ENCODE measurements around the gene SEZ6.
A peak's percentile ranks its signal among the peaks of the same experiment; 100 is the strongest.

Gene SEZ6

DNA sequence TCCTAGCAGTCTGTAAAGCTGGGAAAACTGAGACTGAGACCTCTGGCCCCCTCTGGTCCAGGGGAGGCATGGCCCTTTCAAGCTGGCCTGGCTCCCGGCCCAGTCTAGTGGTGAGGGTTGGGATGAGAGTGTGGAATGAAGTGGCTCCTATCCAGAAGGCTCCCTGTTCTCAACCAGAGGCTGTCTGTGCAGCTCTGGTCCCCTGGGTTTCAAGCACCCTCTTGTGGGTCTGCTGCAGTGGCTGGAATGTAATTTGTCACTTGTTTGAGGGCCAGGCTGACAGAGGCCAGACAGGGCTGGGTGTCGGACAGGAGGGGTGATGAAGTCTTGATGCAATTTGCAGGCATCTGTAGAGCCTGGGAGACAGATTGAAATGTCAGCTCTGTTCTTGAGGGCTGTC lies 32.4 kb downstream of the SEZ6 start:
- no peak for DNase-seq

DNA sequence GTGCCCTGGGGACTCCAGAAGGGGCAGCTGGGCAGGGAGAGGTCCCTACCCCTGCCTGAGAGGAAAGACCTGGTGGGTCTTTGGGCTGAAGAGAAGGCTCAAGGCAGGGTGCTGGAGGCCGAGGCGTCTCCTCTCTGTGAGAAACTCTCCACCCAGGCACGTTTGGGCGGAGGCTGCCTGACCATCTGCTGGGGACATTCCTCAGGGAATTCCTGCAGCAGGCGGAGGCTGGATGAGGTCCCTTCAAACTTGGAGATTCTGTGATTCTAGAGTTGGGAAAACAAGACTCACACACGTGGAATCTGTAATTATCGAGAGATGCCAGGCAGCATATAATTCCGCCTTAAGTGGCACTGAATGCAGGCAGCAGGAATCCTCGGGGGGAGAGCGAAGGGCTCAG lies 33.4 kb downstream of the SEZ6 start:
- DNase-seq, result no peak

DNA sequence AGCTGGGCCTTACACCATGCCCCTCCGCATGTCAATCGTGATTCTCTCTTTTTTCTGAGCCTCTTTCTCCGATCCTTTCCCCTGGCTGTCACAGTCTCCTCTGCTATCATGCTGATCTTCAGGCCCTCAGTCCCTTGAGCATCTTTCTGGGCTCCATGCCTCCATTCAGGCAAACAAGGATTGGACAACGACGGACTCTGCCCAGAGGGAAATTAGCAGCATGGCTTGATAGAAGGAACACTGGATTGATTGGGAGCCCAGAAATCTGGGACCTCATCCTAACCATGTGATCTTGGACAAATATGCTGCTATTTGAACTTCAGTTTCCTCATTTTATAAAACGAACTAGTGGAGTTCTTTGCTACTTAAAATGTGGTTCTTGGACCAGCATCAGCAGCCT lies 35.0 kb downstream of the SEZ6 start:
- no peak for DNase-seq

DNA sequence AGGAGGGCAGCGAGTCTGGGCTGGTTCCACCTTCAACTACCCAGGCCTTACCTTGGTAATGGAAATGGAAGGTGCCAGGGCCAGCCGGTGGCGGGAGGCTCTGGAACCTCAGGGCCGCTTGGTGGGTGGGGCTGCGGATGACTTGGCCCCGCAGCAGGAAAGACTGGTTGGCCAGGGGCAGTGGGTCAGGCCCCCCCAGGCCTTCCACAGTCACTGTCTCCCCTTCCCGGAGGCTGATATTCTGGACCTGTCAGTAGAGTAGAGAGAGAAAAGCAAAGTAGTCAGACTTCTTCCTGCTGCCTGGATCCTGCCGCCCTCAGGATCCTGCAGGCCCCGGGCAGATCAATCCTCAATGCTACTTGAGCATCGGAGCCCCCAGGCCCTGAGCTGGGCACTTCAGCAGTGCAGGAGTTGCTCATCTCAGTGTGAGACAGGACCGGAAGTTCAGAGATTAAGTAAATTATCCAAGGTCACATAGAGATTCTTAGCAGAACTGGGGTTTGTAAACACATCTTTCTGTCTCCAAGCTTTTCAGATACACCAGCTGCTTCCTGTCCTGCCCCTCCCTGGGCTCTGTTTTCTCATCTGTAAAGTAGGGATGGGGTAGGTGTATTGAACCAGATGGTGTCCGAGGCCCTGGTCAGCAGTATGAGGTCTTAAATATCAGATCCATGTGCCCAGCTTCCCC lies 36.0 kb downstream of the SEZ6 start:
- DNase-seq, result no peak

DNA sequence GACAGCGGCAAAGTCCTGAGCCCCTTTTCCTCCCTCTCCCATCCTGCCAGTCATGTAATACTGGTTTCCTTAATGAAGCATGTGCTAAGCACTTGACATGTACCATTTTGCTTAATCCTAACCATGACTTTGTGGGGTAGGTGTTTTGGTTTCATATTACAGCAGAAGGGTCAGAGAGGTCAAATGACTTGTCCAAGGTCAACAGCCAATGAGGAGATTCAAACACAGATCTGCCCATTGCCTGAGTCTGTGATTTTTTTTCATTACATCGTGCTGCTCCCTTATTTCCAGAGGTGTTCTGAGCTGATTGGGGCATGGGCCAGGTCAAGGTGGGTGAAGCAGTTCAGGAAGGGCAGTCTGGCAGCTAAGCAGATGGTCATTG lies 36.9 kb downstream of the SEZ6 start:
- DNase-seq, result no peak

DNA sequence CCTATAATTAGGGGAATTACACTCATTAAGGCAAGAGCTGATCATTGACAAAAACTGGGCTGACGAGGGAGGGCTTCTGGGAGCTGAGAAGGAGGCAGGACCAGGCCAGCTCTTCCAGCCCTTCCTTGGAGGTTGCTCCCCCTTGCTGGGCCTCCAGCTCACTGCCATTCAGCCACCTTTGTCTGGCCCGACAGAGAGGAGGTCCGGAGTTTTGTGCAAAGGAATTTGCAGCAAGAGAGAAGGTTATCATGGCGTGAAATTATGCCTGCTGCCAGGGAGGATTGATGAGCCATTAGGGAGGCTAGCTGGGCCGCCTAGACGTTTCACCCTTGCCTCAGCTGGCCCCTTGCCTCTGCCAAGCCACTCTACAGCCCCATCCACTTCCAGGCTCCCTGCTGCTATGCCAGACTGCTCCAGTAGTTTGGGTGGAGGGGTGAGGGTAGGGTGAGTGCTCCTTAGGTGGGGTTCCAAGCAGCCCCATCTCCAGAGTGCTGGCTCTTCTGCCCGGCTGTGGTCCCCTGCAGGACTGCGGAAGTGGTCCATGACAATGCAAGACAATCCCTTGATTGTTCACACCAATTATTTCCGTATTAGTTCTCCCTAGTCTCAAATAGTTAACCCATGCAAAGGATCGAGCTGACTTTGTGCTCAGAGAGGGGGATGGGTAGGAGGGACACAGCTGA lies 37.5 kb downstream of the SEZ6 start:
- no peak for DNase-seq

DNA sequence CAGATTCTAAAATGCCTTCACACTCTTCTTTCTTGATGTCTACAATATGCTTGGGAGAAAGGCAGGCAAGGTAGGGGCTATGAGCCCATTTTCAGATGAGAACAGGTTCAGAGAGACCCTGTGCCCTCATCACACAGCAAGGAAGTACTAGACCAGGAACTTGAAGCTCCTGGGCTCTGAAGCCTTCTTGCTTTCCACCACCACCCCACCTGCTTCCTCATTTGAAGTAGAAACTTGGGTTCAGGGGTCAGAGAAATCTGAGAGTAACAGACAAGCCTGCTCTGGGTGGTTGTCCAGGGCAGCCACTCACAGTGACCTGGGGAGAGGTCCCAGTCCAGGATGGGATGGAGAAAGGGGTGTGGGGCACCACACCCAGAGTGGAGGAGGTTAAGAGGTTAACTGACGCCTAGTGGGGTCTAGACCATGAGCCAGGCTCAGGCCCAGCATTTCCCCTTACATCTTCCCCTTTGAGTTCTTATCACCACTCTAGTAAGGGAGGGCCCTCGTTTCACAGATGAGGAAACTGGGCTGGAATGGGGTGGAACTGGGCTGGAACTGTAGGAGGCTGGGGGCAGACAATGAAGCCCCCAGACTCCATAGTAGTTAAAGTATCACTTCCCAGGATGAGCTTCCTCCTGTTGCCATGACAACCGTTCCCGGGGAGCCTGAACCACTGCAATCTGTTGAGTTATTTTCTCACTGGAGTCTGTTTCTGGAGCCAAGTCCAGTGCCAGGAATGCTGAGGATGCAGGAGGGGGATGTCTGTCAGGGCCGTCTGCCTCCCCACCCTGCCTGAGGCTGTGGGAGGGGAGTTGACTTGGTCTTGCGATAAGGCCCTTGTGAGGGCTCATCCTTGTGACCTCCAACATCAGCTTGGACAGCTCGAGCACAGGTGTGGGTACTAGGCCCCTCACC lies 38.4 kb downstream of the SEZ6 start:
- DNase-seq, result no peak

DNA sequence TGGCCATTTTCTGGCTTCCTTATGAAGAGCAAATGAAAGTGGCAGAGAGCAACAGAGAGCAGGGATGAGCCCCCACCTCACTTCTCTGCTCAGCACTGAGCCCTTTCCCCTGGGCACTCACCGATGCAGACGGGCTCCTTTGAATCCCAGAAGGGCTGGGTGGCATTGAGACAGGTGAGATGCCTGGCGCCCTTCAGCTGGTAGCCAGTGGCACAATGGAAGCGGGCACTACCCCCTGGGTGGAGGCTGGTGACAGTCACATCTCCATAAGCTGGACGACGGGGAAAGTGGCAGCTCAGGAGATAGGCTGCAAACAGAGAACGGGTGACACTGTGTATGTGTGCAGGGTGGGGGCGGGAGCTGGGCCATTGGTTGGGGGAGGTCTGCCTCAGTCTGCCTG lies 42.0 kb downstream of the SEZ6 start:
- DNase-seq, result no peak

DNA sequence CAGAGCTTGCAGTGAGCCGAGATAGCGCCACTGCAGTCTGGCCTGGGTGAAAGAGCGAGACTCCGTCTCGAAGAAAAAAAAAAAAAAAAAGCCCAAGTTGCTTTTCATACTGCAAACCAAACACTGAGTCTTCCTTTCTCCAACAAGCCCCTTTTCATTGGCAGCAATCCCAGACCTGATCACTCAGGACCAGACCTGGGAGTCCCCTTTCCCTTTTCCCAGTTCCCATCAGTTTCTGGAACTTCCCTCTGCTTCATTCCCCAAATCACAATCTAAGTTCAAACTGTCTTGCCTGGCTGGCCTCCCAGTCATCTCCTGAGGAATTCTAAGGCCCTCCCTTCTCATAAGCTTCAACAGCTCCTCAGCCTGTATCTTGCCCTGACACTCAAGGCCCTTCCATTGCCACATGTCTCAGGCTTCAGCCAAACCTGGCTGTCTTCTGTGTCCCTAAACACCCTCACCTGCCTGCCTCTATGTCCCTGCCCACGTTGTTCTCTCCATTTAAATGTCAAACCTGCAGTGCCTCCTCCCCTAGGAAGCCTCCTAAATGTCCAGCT lies 42.7 kb downstream of the SEZ6 start:
- DNase-seq, result no peak

DNA sequence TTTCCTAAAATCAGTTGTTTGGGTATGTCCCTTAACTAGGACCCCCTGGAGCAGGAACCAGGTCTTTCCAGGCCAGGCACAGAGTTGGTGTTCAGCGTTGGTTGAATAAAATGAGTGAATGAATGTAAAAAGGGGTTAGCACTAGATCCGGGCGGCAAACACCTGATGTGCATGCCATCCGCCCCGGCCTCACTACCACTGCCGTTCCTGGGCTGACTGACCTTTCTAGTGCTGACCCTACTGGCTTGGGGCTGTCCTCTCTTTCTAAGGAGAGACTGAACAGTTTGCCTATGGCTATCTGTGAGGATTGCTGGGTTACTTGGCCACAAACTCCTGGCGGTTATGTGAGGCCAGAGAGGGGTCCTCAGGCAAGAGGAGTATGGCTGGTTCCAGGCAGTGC lies 44.4 kb downstream of the SEZ6 start:
- DNase-seq, result no peak

DNA sequence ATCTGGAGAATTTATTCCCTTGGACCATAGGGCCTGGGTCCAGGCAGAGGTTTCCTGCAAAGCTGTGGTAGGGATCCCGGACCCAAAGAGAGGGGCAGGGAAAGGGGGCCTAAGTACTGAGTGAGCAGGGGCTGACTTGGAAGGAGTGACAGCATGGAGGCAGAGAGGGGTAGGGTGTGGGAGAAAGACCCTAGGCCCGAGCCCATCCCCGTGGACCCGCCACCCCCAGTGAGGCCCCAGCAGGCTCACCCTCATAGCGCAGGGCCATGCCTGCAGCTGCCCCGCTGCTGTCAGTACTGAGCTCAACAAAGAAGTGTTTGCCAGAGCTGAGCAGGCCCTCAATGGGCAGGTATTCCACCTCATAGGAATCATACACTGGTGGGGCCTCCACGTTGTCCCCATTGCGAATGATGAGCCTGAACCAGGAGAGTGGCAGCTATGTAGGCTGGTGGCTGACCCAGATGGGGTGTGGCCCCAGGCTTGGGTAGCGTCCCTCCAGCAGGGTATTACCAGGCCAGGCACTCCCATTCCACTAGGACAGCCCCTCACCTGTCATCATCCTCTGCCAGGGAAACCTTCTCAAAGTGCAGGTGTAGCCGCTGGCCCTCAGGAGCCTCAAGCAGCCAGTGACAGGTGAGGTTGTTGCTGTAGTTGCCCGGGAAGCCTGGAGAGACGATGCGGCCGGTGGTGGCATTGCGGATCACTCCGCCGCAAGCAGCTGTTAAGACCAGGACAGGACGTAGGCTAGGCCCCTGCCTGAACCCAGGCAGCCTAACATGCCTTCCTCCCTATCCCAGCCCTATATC lies 45.4 kb downstream of the SEZ6 start:
- no peak for DNase-seq

DNA sequence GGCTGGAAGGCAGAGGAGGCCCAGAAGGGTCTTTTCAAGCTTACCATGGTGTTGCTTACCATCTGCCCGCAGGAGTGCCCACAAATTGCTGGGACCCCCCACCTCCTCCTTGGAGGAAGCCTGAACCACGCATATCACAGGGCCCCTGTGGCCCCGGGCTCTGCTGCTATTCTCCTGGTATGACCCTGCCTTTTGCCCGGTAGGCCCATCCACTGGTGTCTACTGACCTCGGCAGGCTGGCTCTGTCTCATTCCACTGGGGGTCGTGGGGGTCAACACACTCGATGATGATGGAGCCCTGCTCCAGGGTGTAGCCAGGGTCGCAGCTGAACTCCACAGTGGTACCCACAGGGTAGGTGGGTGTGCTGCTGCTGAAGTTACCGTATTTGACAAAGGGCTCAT lies 46.4 kb downstream of the SEZ6 start:
- DNase-seq, result no peak

DNA sequence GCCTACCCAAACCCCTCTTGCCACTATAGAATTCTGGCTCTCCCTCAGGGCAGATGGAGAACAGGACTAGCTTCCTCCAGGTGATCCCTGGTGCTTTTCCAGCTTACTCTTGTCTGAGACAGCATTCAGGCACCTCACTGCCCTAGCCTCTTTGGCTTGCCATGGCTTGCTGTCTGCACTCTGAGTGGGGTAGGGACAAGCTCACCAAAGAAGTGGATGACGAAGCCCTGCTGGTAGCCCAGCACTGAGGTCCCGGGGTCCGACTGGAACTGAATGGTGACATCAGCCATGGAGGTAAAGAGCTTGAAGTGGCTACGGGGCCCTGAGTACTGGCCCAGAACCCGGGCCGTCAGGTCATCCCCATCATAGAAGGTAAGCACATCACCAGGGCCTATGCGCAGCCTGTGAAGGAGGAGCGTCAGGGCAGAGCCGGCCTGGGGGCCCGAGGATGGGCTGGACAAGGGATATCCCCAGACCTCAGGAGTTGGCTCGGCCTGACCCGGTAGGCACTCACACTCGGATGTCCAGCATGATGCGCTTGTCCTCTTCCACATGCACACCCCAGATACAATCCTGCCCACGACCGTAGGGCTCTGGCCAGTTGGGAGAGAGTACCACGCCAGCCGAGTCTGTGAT lies 46.9 kb downstream of the SEZ6 start:
- DNase-seq, result no peak

DNA sequence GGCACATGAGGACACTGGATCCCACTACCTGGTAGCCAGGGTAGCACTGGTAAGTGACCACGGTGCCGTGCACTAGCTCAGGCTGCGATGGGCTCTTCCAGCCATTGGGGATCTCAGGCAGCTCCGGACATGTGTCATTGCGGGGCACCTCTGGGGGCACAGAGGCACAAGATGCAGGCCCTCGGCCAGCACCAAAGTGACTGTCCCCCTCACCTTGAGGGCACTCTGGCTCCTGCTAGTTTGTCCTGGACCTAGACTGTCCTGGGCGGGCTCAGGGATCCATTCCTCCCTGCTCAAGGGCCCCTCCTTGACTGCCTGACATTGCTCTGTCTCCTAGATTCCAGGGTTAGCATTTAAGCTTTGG lies 47.9 kb downstream of the SEZ6 start:
- no peak for DNase-seq

DNA sequence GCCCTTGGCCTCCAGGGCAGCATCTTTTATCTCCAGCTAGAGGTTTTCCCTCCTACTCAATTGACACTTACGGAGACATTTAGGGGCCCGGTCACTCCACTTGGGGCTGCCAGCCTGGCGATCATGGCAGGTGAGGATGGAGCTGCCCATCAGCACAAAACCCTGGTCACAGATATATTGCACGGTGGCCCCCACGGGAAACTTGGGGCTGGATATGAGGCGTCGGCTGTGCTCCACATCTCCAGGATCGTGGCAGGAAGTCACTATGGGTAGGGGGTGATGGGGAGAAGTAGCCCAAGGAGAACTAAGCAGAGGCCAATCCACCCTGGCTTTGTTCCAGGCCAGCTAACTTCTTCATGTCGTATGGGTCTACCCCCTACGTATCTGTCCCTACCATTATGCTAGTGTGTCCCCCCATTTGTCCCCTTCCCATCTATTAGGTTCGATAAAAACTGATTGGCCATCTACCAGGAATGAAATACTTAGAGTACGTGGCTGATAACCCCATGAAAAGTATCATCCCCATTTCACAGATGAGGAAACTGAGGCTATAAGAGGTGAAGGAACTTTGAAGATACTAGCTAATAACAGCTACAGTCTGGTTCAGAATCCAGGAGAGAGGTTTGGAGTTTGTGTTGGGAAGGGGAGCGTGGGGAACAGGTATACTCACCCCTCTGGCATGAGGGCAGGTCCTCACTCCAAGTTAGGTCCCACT lies 48.4 kb downstream of the SEZ6 start:
- DNase-seq, result no peak

DNA sequence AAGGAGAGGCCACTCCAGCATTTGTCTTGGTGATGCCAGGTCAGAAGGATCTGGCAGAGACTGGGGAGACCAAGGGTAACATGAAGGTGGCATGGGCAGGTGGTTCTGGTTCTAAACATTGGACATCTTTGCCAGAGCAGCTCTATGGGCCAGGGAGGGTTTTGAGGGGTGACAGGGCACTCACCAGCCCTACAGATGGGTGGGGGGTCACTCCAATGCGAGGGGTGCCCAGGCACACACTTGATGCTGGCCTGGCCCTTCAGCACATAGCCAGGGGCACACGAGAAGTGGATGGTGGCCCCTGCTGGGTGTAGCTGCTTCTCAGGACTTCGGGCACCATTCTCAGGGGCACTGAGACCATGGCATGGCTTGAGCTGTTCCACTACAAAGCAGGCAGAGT lies 49.0 kb downstream of the SEZ6 start:
- DNase-seq, result no peak

DNA sequence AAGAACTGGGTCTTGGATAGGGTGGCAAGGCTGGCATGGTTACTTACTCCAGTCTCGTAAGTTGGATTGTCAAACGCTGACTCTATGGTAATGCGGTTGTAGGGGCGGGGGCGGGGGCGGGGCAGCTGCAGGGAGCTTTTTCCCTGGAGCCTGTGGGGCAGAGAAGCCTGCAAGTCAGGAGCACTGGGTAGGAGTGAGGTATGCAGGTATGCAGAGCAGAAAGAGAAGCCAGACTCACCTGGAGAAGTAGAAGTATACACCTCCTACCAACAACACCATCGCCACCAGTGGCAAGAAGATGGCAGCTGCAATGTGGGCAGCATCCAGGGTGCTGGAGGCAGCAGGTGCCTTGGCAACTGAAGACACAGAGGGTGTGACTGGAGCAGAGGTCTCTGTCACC lies 49.7 kb downstream of the SEZ6 start:
- DNase-seq, result no peak

DNA sequence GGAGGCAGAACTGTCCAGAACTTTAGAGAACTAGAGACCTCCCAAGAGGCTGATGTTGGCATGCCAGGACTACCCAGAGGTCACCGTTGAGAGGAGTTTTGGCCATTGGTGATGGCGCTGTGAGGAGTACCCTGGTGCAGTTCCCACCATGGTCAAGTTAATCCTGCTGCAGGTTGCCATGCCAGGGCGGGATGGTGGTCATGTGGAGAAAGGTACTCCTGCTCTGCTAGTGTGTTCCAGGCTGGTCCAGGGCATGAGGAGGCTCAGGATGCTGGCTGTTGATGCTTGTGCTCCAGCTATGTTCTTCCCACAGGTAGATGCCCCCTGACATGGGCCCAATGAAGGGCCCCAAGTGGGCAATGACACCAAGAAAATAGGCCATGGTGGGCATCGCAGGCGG lies 50.4 kb downstream of the SEZ6 start:
- DNase-seq, result no peak

DNA sequence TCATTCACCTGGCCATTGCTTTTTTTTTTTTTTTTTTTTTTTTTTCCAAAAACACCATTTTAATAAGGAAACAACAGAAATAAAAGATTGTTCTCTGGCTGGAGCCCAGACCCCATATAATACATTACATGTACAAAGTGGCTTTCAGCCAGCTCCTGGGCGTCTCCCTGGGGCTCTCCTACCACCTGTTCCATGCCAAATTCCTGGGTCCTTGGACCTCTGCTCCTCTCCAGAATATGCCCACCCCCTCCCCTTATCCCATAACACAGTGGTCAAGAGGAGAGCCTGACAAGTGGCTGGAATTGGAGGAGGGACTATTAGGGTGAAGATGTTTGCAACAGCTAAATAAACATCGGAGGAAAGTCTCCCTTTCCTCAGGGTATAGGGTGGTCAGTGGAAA lies 50.9 kb downstream of the SEZ6 start:
- DNase-seq, result no peak

DNA sequence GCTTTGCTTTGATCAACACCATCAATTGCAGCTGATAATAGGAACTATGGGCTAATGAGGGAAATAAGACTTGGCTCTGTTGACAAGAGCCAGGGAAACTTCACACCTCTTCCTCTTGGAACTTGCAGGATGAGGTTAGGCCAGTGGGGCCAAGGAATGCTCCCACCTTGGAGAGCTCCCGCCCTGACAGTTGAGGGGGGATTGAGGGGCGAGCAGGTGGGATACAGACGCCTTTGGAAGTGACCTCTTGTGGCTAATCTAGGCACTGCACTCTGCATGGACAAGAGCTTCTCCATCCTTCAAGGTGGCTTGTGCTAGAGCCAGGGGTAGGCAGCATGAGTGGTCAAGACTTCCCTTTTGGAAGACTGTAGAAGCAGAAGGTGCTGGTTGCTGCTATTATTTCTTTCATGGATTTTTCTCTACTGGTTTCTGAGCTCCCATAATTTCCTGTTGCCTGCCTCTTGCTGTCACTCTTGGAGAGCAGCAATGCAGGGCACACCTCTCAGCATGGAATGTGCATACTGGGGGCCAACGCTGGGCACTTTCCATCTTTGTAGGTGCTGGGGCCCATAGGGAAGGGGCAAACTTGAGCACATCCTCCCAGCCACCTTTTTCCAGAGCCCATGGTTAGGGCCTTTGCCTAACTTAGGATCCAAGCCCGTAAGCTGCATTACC lies 52.3 kb downstream of the SEZ6 start:
- peak in 1 of 4 experiments; percentile 15 for DNase-seq
